ENCODE data around the gene TMEM252. TPM values are rescaled to one million over a fixed set of nuclear protein-coding genes. Genes with fewer than 3 reads are reported as not detected.

TMEM252 gene
- total RNA-seq, 1 donor from 2014 or later: not detected

DNA sequence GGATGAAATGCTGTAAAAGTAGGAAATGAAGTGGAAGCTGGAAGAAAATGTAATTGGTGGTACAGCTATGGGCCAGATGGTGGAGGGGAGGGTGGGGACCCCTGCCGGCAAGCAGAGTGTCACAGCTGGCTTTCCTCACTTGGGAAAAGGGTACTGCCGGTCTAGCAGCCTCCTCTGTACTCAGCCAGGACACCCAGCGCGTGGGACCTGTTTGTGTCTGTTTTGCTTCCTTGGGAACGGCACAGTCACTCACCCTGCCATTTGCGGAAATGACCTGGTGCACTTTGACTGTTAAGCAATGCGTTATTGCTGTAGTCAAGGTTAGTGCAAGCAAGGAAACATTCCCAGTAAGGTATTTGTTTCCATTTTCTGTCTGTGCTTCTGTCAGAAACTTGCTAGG, 10.1 kb downstream of the TMEM252 start:
- Mint-ChIP-seq H3K27me3 (ENCODE audit: low read depth) (peaks cover 2% of the 10 kb centered on the region), H3K36me3 (ENCODE audit: low read depth) (no peaks in the 10 kb centered on the region), H3K4me1 (ENCODE audit: low read depth) (no peaks in the 10 kb centered on the region), H3K27ac (ENCODE audit: unreplicated experiment) (no peak overlapping the region), H3K4me3 (ENCODE audit: unreplicated experiment) (no peak overlapping the region), H3K9me3 (ENCODE audit: low read depth) (no peaks in the 10 kb centered on the region)
- no peak for DNase-seq (ENCODE audit: low spot score)
- TF ChIP-seq, protein P1, sequence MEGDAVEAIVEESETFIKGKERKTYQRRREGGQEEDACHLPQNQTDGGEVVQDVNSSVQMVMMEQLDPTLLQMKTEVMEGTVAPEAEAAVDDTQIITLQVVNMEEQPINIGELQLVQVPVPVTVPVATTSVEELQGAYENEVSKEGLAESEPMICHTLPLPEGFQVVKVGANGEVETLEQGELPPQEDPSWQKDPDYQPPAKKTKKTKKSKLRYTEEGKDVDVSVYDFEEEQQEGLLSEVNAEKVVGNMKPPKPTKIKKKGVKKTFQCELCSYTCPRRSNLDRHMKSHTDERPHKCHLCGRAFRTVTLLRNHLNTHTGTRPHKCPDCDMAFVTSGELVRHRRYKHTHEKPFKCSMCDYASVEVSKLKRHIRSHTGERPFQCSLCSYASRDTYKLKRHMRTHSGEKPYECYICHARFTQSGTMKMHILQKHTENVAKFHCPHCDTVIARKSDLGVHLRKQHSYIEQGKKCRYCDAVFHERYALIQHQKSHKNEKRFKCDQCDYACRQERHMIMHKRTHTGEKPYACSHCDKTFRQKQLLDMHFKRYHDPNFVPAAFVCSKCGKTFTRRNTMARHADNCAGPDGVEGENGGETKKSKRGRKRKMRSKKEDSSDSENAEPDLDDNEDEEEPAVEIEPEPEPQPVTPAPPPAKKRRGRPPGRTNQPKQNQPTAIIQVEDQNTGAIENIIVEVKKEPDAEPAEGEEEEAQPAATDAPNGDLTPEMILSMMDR (IDR thresholded peaks at IDR 0.05): no peak

GRCh38 chr9:68523367-68523936, 17.2 kb downstream of the TMEM252 start:
- H3K36me3 Mint-ChIP-seq (ENCODE audit: low read depth): no peaks in the 10 kb centered on the region
- H3K27me3 Mint-ChIP-seq (ENCODE audit: low read depth): peaks cover 6% of the 10 kb centered on the region
- H3K27ac Mint-ChIP-seq (ENCODE audit: unreplicated experiment): no peak overlapping the region
- no peak for DNase-seq (ENCODE audit: low spot score)
- H3K4me3 Mint-ChIP-seq (ENCODE audit: unreplicated experiment): no peak overlapping the region
- peaks cover 3% of the 10 kb centered on the region for H3K9me3 Mint-ChIP-seq (ENCODE audit: low read depth)
- TF ChIP-seq, protein P1 (IDR thresholded peaks at IDR 0.05): no peak
- no peaks in the 10 kb centered on the region for H3K4me1 Mint-ChIP-seq (ENCODE audit: low read depth)

- H3K27ac Mint-ChIP-seq (ENCODE audit: unreplicated experiment): no peak overlapping the region
Observed at GRCh38 chr9:68522954-68523353, 17.7 kb downstream of the TMEM252 start.

DNA sequence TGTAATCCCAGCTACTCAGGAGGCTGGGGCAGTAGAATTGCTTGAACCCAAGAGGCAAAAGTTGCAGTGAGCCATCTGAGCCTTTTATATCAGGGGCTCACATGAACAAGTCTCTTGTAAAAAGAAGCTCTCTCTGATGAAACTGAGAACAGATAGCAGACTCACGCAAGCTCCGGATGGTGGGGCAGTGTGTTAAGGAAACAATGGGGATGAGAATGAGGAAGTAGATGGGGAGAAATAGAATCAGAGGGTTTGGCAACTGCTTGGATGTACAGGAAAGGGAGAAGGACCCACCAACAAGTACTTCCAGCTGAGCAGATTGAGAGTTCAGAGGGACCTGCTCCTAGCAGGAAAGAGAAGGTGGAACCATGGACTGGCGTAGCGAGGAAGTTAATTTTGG, 18.6 kb downstream of the TMEM252 start:
- DNase-seq (ENCODE audit: low spot score): no peak
- Mint-ChIP-seq H3K27me3 (ENCODE audit: low read depth) (peaks cover 6% of the 10 kb centered on the region), H3K9me3 (ENCODE audit: low read depth) (peaks cover 14% of the 10 kb centered on the region)

More at GRCh38 chr9:68522954-68523353, 17.7 kb downstream of the TMEM252 start:
- Mint-ChIP-seq H3K9me3 (ENCODE audit: low read depth) (peaks cover 8% of the 10 kb centered on the region), H3K4me1 (ENCODE audit: low read depth) (no peaks in the 10 kb centered on the region), H3K36me3 (ENCODE audit: low read depth) (no peaks in the 10 kb centered on the region), H3K4me3 (ENCODE audit: unreplicated experiment) (no peak overlapping the region), H3K27me3 (ENCODE audit: low read depth) (peaks cover 6% of the 10 kb centered on the region)
- TF ChIP-seq, protein P1 (IDR thresholded peaks at IDR 0.05): no peak
- DNase-seq (ENCODE audit: low spot score): no peak

DNA sequence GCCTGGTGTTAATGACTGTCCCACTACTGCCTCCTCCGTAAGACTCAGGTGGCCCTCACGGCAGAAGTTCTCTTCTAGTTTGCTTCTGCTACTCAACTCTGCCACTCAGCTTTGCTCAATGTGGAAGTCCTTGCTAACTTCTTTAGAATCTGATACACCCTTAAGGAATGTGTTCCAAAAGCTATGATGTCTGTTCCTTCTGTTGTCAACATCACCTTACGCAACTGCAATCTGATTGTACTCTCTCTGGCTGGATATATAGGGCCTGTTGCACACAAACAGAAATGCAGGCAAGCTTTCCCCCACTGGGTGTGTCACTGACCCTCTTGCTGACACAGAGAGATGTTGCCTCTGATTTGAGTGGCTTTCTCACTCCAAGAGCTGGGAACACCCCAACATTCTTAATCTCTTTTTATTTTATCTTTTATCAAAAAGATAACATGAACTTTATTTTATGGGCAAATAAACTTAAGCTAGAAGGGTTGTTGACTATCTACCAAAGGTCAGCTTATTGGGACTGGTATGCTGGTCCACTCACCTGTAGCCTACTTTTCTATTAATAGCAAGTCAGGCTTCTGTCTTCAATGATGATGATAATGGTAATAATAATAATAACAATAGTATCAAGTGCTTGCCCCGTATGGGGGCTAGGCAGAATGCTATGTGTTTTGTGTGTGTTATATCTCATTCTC, 25.2 kb downstream of the TMEM252 start:
- H3K4me1 Mint-ChIP-seq (ENCODE audit: low read depth): no peaks in the 10 kb centered on the region
- no peaks in the 10 kb centered on the region for H3K27me3 Mint-ChIP-seq (ENCODE audit: low read depth)
- H3K4me3 Mint-ChIP-seq (ENCODE audit: unreplicated experiment): no peak overlapping the region
- TF ChIP-seq, protein P1 (IDR thresholded peaks at IDR 0.05): no peak
- H3K9me3 Mint-ChIP-seq (ENCODE audit: low read depth): peaks cover 14% of the 10 kb centered on the region
- no peak for DNase-seq (ENCODE audit: low spot score)
- no peak overlapping the region for H3K27ac Mint-ChIP-seq (ENCODE audit: unreplicated experiment)
- H3K36me3 Mint-ChIP-seq (ENCODE audit: low read depth): no peaks in the 10 kb centered on the region

More for the DNA sequence above, 18.6 kb downstream of the TMEM252 start:
- Mint-ChIP-seq H3K4me1 (ENCODE audit: low read depth) (no peaks in the 10 kb centered on the region), H3K4me3 (ENCODE audit: unreplicated experiment) (no peak overlapping the region), H3K27ac (ENCODE audit: unreplicated experiment) (no peak overlapping the region), H3K36me3 (ENCODE audit: low read depth) (no peaks in the 10 kb centered on the region)
- TF ChIP-seq, protein P1 (IDR thresholded peaks at IDR 0.05): no peak
